Measurements from ENCODE around the gene MTIF3.

The MTIF3 gene

DNA sequence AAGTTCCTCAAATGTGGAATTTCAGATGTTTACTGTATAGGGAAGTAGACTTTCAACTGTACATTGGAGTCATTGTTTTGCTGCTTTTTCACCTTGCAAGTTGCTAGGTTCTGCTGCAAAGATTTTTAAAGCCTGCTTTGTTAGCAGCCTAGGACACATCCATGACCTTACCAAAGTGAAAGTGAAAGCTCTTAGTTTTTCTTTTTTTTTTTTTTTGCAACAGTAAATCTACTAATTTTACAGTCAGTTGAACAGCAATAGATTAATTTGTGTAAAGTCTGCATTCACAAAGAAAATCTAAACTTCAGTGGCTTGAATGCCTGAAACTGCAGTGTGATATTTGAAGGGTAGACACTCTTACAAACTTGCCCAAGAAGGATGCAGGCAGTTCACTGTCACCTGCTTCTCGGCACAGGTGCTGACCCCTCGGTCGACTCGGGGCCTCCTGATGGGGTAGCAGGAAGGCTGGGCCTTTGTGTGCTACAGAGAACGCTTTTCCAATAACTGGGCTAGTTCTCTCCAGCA lies 5.0 kb upstream of the MTIF3 start:
- DNase-seq (ENCODE audit: low read depth in 2 of 2) = no peak

GRCh38 chr13:27450921-27451471 lies 632 bp upstream of the MTIF3 start:
- no peak for DNase-seq (ENCODE audit: low read depth in 2 of 2)

DNA sequence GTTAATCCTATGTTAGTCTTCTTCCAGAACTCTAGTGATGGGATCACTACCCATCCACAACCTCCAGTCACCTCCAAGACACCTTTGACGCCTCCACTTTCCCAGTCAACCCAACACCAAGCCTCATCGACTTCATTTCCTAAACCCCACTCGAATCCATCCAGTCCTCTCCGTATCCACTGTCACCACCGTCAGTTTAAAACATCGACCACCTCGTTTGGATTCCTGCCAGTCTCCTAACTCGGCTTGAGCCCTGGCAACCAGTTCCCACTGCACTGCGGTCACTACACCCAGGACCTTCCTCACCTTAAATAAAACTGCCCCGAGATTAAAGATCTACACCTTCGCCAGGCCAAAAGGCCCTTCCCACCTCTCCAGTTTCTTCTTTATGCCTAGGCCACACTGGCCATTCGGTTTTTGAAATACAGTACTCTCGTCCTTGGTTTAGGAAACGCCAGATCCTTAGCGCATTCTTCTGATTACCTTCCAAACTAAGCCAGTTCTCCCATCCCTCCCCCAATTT lies 1.2 kb downstream of the MTIF3 start:
- DNase-seq (ENCODE audit: low read depth in 2 of 2) = no peak

DNA sequence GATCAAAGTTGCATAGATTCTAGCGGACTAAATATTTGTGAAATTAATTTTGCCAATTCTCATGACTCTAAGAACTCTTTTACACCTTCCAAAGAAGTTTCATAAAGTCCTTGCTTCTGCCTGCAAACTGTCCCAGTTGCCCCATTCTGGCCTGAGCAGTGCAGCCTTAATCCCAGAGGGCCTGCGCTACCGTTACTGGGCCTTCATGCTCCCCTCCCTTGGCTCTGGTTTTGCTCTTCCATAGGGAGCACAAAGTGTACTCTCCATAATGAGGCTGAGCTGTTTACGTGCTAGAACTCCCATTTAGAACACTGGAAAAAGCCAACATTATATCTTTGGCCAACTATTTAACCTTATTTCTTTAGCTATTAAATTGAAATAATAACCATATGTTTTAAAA lies 2.1 kb downstream of the MTIF3 start:
- DNase-seq (ENCODE audit: low read depth in 2 of 2) = no peak

DNA sequence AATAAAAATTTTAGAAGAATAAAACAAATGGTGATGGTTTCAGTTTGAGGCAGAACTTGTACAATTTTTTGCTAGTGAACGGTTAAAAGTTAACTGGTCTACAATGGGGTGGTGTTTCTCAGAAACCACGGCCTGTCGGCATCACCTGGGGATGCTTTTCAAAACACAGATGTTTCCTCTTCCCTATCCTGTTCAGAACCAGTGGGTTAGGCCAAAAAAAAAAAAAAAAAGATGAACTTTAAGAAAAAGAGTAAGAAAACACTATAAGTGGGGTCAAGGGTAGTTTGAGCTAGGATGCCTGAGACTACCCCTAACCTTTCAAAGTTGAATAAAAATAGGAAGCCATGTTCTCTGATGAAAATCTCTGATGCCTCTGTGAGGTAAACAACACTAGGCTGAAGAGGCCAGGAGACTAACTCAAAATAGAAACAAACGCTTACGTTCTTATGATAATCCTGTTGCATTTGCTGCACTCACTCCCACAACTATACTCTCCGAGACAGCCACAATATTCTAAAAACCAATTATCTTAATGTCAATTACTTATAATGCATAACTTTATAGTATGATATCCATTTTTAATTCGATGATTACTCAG lies 3.3 kb downstream of the MTIF3 start:
- DNase-seq (ENCODE audit: low read depth in 2 of 2) = no peak

DNA sequence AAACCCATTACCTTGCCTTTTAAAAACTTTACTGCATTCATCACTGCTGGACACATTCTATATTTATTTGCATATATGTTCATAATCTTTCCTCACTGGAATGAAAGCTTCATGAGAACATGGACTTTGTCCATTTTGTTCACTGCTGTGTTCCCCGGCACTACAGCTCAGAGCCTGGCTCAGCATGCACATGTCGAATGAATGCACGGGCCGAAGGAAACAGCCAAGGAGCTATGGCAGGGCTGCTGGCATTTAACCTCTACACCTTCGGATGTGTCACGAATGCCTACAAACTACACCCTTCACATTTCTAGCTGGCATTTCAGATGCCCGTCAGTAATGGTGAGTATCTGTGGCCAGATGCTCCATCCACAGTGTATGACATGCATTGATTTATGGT lies 7.6 kb downstream of the MTIF3 start:
- no peak for DNase-seq (ENCODE audit: low read depth in 2 of 2)

- no peak for DNase-seq (ENCODE audit: low read depth in 2 of 2)
These were observed 8.2 kb downstream of the MTIF3 start for GRCh38 chr13:27442071-27442647.

DNA sequence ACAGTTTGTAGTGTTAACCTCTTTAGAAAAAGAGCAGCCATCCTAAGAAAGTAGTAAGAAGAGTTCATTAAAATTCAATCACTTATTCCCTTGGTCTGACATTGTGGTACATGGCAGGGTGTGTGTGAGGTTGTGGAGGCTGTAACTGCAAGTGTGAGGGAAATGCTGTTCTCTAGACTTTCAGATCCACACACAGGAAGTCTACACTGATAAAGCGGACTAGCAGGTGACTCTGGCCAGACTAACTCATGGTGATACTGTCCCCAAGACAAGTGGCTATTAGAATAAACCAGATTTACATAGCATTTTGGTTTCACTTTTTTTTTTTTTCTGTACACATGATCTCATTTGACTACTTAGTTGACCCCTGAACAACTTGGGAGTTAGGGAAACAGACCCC lies 10.0 kb downstream of the MTIF3 start:
- no peak for DNase-seq (ENCODE audit: low read depth in 2 of 2)

DNA sequence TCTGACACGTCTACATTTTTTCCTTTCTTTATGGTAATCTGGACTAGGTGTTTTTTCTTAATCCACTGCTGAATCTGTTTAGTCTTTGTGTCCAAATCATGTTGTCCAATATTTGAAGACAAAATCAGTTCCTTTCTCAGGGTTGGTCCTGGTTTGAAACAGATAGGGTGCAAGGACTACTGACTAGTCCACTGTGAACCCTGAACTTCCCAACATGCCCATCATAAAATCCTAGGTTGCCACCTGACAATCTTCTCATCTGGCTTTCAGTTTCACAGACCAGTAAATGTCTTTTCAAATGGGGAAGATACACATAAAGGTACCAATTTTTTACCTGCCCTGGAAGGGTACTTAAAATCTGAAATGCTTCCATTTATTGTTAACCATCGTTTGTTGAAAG lies 13.2 kb downstream of the MTIF3 start:
- DNase-seq (ENCODE audit: low read depth in 2 of 2) = no peak

GRCh38 chr13:27432611-27433210 lies 17.7 kb downstream of the MTIF3 start:
- DNase-seq (ENCODE audit: low read depth in 2 of 2) = no peak

GRCh38 chr13:27432180-27432579 lies 18.2 kb downstream of the MTIF3 start:
- DNase-seq (ENCODE audit: low read depth in 2 of 2) = no peak

DNA sequence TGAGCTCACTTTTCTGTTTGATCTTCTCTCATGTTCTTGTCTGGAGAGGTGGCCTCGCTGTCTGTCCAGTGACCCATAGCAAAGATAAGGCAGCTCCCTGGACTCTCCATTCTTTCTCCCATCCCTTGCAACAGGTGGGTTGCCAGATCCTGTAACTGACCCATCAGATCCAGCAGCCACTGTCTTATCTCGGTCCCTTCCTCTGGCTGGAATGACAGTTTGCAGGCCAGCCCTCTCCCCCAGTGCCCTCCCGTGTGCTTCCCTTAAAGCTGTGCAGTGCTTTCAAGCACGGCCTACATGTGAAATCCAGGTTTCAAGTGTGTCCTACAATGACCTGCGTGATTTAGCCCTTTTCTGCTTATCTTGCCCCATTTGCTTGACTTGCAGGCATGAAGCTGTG lies 22.2 kb downstream of the MTIF3 start:
- DNase-seq (ENCODE audit: low read depth in 2 of 2) = no peak

GRCh38 chr13:27427641-27428040 lies 22.7 kb downstream of the MTIF3 start:
- DNase-seq (ENCODE audit: low read depth in 2 of 2) = no peak

DNA sequence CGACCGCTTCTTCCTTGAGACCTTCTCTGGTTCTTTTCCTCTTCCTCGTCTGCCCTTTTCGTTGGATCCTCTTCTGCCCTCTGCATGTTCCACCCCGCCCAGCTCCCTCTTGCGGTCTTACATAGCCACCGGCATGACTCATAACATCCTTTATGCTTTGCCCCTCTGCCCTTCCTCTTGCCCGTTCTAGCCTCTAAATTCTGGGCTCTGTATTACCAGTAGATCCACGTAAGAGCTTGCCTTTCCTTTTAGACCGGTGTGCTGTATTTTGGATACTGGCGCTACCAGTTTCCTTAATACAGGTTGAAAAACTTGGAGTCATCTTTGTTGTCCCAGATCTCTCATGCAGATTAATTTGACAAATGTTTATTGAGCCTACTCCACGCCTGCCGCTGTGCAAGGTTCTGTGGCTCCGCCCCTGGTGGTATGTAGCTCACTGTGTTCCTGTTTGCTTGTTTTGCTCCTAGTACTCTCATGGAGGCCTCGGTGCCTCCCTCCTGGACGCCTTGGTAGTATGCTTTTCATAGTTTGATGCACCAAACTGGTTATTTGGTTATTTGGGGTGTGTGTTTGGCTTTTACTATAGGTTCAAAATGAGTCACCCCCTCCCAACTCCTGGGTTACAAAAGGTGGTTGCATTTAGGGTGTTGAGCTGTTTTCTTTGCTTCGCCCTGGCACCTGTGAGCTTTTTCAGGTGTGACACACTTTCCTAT lies 24.3 kb downstream of the MTIF3 start:
- DNase-seq (ENCODE audit: low read depth in 2 of 2) = peak; percentile 59 to 64

DNA sequence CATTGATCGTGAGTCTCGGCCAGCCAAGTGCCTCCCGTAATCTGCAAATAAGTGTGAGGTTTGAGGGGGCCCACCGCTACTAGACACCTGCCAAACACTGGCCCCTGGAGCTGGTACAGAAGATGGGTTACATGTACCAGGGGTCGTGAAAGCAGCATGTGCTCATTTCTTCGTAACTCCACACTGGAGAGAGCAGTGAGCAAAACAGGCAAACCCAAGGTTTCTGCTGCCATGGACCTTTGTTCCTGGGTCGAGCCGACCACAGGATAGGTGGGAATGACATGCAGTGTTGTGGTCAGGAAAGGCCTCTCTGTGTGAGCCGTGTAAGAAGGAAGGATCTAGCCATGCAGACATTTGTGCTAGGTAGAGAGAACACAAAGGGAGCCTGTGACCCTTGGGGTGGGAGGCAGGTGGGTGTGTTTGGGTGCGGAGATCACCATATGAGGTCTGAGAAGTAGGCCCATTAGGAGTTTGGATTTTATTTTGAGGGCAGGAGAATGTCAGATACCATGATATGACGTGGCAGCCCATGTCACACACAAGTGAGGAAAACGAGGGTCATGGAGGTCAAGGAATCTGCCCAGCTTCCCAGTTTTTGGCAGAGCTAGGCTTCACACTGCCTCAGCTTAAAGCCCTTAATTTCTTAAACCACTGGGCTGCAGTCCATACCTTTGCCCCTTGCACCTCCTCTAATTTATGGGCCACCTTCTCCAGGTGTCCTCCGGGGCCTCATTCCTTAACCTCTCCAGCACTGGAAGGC lies 25.0 kb downstream of the MTIF3 start:
- DNase-seq (ENCODE audit: low read depth in 2 of 2) = no peak

DNA sequence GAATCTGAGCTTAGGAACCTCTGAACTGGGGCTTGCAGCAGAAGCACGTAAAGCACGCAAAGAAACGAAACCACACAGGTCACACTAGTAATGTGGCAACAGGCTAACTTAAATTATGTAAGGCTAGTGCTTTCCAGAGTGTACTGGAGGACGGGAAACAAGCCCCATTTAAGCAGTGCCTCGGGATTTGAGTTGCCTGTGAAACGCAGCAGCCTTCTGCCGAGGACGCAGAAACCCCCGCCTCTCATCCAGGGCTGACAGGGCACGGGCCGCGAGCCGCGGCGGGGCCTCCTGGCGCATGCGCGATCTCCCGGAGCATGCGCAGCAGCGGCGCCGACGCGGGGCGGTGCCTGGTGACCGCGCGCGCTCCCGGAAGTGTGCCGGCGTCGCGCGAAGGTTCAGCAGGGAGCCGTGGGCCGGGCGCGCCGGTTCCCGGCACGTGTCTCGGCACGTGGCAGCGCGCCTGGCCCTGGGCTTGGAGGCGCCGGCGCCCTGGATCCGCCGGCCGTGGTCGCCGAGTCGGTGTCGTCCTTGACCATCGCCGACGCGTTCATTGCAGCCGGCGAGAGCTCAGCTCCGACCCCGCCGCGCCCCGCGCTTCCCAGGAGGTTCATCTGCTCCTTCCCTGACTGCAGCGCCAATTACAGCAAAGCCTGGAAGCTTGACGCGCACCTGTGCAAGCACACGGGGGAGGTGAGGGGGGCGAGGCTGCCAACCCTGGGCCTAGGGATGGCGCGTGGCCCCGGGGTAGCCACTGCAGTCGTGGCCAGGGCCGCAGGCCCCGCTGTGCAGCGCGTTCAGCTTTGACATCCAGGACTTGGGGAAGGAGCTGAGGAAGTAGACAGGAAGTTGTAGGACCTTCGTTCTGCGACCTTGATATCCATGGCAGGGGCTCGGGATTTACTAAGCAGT lies 25.9 kb downstream of the MTIF3 start, which contains the start of gene GTF3A:
Gene GTF3A, plus strand, starts transcription at position 374 of the 912 bp plus-strand sequence.
- peak; percentile 71 to 74 for DNase-seq (ENCODE audit: low read depth in 2 of 2)

DNA sequence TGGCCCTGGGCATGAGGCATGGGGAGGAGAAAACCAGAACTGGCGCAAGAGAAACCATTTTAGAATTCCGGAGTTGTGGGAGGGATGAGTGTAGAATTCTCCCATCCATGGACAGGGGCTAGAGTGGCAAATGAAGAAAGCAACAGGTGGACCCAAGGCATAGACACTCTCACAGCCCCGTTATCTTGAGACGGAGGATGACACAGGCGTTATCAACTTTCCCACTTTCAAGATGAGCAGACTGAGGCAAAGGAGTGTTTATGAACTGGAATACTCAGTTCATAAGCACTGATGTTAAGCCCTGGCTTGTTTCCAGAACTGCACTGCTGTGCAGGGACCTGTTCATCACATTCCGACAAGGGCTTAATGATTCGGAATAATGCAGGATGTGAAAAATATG lies 27.0 kb downstream of the MTIF3 start:
- DNase-seq (ENCODE audit: low read depth in 2 of 2) = no peak

DNA sequence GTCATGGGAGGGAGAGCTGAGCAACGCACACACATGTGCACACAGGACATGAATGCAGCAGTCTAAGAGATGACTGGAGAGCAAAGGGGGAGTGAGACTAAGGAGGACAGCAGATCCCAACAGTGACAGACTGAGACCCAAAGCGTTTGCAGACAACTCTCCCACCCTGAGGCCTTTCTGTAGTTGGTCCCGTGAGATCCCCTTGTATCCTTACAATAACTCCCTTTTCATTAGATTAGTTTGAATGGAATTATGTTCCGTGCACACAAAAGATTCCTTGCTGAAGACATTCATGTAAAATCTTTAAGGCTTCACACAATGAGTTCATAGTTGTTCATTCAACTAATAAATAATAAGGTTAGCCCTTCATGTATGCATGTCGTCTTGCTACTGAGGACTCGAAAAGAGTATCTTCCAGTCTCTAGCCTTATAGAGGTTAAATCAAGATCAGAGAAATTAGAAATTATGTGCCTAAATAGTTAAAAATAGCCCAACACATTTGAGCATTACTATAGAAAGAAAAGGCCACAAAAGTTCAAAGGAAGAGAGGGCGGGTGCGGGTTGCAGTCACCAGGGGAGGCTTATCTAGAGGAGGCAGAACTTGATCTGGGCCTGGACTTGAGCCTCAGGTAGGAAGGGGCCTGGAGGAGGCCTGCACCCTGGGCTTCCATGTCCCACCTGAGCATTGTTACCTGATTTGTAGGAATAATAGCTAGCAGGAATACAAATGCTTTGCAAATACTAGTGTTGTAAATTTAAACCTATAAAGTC lies 29.1 kb downstream of the MTIF3 start:
- no peak for DNase-seq (ENCODE audit: low read depth in 2 of 2)

GRCh38 chr13:27419328-27419727 lies 31.0 kb downstream of the MTIF3 start:
- no peak for DNase-seq (ENCODE audit: low read depth in 2 of 2)

GRCh38 chr13:27415116-27415515 lies 35.2 kb downstream of the MTIF3 start:
- no peak for DNase-seq (ENCODE audit: low read depth in 2 of 2)

Measured in activated CD8-positive, alpha-beta memory T cell treated with anti-CD3 and anti-CD28 coated beads for 4 hours (primary cell).